Activated T-helper 2 cell treated with anti-CD3 and anti-CD28 coated beads, Interferon-gamma antibody, Interleukin-2, Interleukin-4, amounts not matched to agents 10 μg/mL and 5 μg/mL and 100 μg/mL, durations not matched to agents 14 hours and 24 hours and 36 hours (primary cell): ENCODE measurements around the gene MRPL37. TPM values are rescaled to one million over a fixed set of nuclear protein-coding genes. Genes with fewer than 3 reads are reported as not detected.

ENCODE experiments used
- DNase-seq: peaks from one replicate; pipeline ENCODE4 v3.0.0; 2021; ENCODE audit warnings: low spot score
- H3K27ac Mint-ChIP-seq: one replicate; pipeline ENCODE4 v1.8.0; 2021; ENCODE audit warnings: mixed read lengths
- H3K27me3 Mint-ChIP-seq: one replicate; pipeline ENCODE4 v1.8.0; 2021; ENCODE audit warnings: low read depth, mixed read lengths
- H3K36me3 Mint-ChIP-seq: one replicate; pipeline ENCODE4 v1.8.0; 2021; ENCODE audit warnings: low read depth, mixed read lengths
- H3K4me1 Mint-ChIP-seq: one replicate; pipeline ENCODE4 v1.8.0; 2021; ENCODE audit warnings: low read depth, mixed read lengths
- H3K4me3 Mint-ChIP-seq: one replicate; pipeline ENCODE4 v1.8.0; 2021; ENCODE audit warnings: low read depth, mild to moderate bottlenecking, moderate library complexity, mixed read lengths
- H3K9me3 Mint-ChIP-seq: one replicate; pipeline ENCODE4 v1.8.0; 2021; ENCODE audit warnings: mixed read lengths
- intact Hi-C: fragments of 100-400 bp; cut with micrococcal nuclease; formaldehyde crosslinking; loops from one replicate; pipeline ENCODE4 v1.15.1; 2023
- total RNA-seq: library from RNA; stranded (reverse); gene quantifications from 2 replicates; pipeline ENCODE4 v1.2.3, GENCODE V29; 2022

The MRPL37 gene
- total RNA-seq, 1 donor from 2014 or later, result 130 TPM

DNA sequence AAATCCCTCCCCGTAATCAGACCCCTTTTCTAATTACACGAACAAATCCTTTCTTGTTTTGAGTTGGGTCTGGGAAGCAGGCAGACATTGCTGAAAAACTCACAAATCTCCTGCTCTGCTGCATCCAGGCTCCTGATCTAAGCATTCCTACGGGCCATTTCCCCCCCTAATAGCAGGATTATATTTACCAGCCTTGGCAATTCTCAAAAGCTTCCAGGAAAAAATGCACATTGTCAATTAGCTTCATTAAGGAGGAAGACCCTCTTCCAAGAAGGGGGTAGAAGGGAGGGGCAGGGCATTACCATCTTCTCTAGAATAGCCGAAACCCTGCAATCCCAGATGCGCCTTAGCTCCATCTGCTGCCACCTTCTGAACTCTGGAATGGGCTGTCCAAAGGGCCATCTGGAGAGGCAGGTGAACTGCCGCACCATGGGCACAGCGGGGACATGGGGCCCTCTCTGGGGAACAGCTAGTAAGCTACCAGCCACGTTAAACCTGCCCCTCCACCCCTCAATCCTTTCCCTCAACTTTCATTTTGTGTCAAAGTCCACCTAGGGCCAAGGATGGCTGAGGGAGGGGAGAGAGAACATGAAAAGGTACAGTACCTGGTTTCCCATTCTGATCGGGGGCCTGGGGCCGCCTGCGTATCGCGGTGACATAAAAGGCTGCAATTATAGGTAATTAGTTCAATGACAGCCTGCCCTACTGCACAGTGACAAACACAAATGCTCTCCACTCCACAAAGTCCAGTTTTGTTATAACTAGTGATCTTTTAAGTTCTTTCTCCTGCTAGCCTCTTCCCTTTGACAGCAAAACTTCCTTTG lies 56.8 kb downstream of the MRPL37 start:
- Mint-ChIP-seq H3K4me3 (no peak overlapping the region), H3K27ac (no peak overlapping the region), H3K4me1 (peaks cover 7% of the 10 kb centered on the region), H3K36me3 (peaks cover 4% of the 10 kb centered on the region), H3K9me3 (no peaks in the 10 kb centered on the region), H3K27me3 (no peaks in the 10 kb centered on the region)
- DNase-seq, result no peak
- intact Hi-C loops, result no loop called here

DNA sequence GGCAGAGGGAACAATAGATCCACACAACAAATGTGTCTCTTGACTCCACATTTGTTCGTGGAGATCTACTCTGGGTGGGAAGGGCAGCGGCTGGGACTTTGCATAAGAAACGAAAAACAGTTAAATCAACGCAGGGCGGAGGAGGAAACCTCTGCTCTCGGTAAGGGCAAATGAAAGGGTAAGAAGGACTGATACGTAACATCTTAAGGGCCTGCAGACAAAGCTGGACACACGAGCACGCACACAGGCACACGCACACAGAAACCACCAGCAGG lies 57.3 kb downstream of the MRPL37 start:
- Mint-ChIP-seq H3K4me3 (no peak overlapping the region), H3K36me3 (peaks cover 4% of the 10 kb centered on the region), H3K4me1 (peaks cover 7% of the 10 kb centered on the region), H3K27ac (no peak overlapping the region), H3K9me3 (no peaks in the 10 kb centered on the region), H3K27me3 (no peaks in the 10 kb centered on the region)
- DNase-seq, result no peak
- intact Hi-C loops, result no loop called here

DNA sequence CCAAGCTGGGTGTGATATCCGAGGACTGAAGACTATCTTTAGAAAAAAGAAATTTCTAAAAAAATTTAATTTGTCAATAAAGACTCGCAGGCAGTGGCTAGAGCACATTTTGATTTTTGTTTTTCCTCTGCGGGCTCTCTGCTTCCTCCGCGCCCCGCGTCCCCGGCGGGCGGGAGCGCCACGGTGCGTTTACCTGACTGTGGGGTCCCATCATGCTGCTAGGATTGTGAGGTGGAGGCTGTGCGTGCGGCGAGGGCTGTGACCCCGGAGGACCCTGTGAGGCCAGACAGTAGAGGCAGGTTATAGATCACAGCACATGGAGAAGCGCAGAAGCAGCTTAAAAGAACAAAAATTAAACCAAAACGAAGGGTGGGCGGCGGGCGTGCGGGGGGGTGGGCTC lies 57.9 kb downstream of the MRPL37 start:
- Mint-ChIP-seq H3K9me3 (no peaks in the 10 kb centered on the region), H3K4me3 (no peak overlapping the region), H3K27ac (no peak overlapping the region), H3K4me1 (peaks cover 5% of the 10 kb centered on the region), H3K27me3 (no peaks in the 10 kb centered on the region), H3K36me3 (peaks cover 4% of the 10 kb centered on the region)
- no peak for DNase-seq
- intact Hi-C loops, result no loop called here

DNA sequence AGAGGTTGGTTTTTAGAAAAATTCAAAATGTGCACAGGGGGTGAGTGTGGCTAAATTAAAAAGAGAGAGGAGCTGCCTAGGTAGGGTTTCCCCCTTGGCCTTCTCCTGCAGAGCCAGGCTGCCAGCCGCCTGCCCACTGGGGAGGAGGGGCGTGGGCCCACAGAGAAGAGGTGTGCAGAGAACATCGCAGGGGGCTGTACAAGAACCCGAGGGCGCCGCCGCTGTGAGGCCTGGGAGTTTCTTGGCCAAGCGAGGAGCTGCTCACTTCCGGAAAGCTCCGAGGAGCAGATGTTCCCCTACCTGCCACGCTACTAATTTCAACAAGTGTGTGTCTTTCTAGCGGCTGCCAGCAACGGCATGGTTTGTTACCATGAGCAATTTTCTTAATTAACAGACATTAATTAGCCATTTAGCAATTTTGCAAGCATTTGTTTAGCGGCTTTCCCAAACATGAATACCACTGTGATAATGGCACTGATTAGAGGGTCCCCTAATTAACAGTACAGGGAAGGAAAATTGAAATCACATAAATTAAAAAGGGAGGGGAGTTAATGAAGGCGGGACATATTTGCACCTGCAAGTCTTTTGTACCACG lies 59.7 kb downstream of the MRPL37 start:
- no peak for DNase-seq
- Mint-ChIP-seq H3K27ac (no peak overlapping the region), H3K4me3 (no peak overlapping the region), H3K9me3 (no peaks in the 10 kb centered on the region), H3K27me3 (no peaks in the 10 kb centered on the region), H3K36me3 (peaks cover 4% of the 10 kb centered on the region), H3K4me1 (peaks cover 1% of the 10 kb centered on the region)
- intact Hi-C loops, result no loop called here

DNA sequence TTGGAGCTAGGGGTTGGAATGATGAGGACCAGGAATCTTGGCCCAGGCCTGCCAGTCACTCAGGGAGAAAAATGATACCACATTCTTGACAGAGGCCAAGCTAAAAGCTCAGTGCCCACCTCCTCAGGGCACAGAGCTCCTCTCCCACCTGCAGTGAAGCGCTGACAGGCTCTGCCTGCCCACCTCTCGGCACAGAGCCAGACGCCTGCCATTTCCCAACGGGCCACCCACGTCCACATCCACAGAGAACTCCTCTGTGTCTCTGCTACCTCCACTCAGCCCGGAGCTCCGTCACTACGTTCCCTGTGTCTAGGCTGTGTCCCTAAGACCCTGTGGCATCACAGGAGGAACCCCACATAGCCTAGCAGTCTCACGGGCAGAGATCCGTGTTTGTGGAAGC lies 60.8 kb downstream of the MRPL37 start:
- Mint-ChIP-seq H3K27ac (no peak overlapping the region), H3K27me3 (no peaks in the 10 kb centered on the region), H3K4me3 (no peak overlapping the region), H3K9me3 (no peaks in the 10 kb centered on the region), H3K4me1 (peaks cover 1% of the 10 kb centered on the region), H3K36me3 (peaks cover 4% of the 10 kb centered on the region)
- no peak for DNase-seq
- intact Hi-C loops, result no loop called here

DNA sequence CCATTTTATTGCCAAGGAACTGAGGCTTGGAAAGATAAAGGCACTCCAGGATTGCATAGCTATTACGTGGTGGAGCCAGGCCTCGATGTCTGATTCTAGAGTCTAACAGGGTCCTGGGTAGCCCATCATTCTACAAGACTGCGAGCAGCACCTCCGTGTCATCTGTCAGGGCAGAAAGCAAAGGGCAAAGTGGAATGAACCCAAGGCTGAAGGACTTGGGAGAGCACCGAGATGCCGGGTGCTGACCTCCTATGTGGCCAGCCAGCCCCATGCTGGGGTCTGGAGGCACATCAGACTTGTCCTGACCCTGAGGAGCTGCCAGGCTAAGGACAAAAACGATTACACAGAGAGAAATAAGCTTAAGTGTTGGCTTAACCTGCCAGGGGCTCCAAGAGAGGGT lies 62.3 kb downstream of the MRPL37 start:
- intact Hi-C loops, result no loop called here
- Mint-ChIP-seq H3K27ac (no peak overlapping the region), H3K27me3 (no peaks in the 10 kb centered on the region), H3K4me3 (no peak overlapping the region), H3K9me3 (no peaks in the 10 kb centered on the region), H3K36me3 (peaks cover 4% of the 10 kb centered on the region), H3K4me1 (peaks cover under 1% of the 10 kb centered on the region)
- DNase-seq, result no peak

DNA sequence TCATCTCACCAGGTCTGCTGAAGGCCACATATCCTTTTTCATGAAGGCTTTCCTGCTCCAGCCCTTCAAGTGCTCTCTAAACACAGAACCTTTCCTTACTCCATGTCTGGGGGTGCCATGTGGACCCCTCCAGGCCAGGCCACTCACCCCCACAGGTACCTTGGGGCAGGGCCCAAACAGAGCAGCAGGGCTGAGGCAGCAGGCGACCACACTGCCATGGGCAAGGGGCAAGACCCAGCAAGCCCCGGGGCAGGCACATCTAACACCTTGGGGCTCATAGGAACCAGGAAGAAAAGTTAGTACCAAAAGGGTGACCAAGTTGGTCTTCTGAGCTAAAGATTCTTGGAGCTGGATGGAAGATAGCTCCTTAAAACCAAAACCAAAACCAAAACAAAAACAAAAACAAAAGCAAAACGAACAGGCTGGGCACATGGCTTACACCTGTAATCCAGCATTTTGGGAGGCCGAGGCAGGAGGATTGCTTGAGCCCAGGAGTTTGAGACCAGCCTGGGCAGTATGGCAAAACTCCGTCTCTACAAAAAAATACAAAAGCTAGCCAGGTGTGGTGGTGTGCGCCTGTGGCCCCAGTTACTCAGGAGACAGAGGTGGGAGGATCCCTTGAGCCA lies 63.7 kb downstream of the MRPL37 start:
- H3K36me3 Mint-ChIP-seq, result no peaks in the 10 kb centered on the region
- H3K27ac Mint-ChIP-seq, result peak overlapping the region; percentile 46
- intact Hi-C loops, result no loop called here
- H3K4me1 Mint-ChIP-seq, result no peaks in the 10 kb centered on the region
- no peaks in the 10 kb centered on the region for H3K27me3 Mint-ChIP-seq
- H3K9me3 Mint-ChIP-seq, result no peaks in the 10 kb centered on the region
- H3K4me3 Mint-ChIP-seq, result no peak overlapping the region
- no peak for DNase-seq

- Mint-ChIP-seq H3K27me3 (no peaks in the 10 kb centered on the region), H3K4me3 (no peak overlapping the region), H3K4me1 (peaks cover 5% of the 10 kb centered on the region), H3K9me3 (no peaks in the 10 kb centered on the region), H3K27ac (no peak overlapping the region), H3K36me3 (no peaks in the 10 kb centered on the region)
- no peak for DNase-seq
- intact Hi-C loops, result no loop called here
Measured at GRCh38 chr1:54265126-54265525, 65.2 kb downstream of the MRPL37 start.

- no peaks in the 10 kb centered on the region for H3K36me3 Mint-ChIP-seq
- H3K27me3 Mint-ChIP-seq, result no peaks in the 10 kb centered on the region
- H3K4me1 Mint-ChIP-seq, result peaks cover 6% of the 10 kb centered on the region
- DNase-seq, result no peak
- no peak overlapping the region for H3K27ac Mint-ChIP-seq
- H3K4me3 Mint-ChIP-seq, result no peak overlapping the region
- no peaks in the 10 kb centered on the region for H3K9me3 Mint-ChIP-seq
- intact Hi-C loops, result no loop called here
Measured at GRCh38 chr1:54265659-54266058, 65.7 kb downstream of the MRPL37 start.

- intact Hi-C loops, result no loop called here
- Mint-ChIP-seq H3K4me1 (peaks cover 6% of the 10 kb centered on the region), H3K27me3 (no peaks in the 10 kb centered on the region), H3K9me3 (no peaks in the 10 kb centered on the region), H3K27ac (no peak overlapping the region), H3K36me3 (no peaks in the 10 kb centered on the region), H3K4me3 (no peak overlapping the region)
- no peak for DNase-seq
Measured at GRCh38 chr1:54266195-54266594, 66.2 kb downstream of the MRPL37 start.

- intact Hi-C loops, result no loop called here
- no peaks in the 10 kb centered on the region for H3K9me3 Mint-ChIP-seq
Measured at GRCh38 chr1:54266908-54267307, 66.9 kb downstream of the MRPL37 start.

More at GRCh38 chr1:54266908-54267307, 66.9 kb downstream of the MRPL37 start:
- no peak for DNase-seq
- Mint-ChIP-seq H3K4me3 (no peak overlapping the region), H3K4me1 (peaks cover 6% of the 10 kb centered on the region), H3K36me3 (no peaks in the 10 kb centered on the region), H3K27ac (no peak overlapping the region), H3K27me3 (no peaks in the 10 kb centered on the region)
